Colonic mucosa (tissue), 4 donors: Measurements from ENCODE around the gene IMMP2L. TPM values are rescaled to one million over a fixed set of nuclear protein-coding genes. Genes with fewer than 3 reads are reported as not detected.
"Not testable (repeated sequence)": the region's sequence is repeated elsewhere in the genome, so short reads cannot be mapped to it uniquely, and the experiment has no call there.

ENCODE experiments used
- DNase-seq: peaks from one replicate; pipeline ENCODE4 v3.0.0-alpha.2; 2020
- H3K27ac ChIP-seq: fragments of 200-600 bp; one replicate; pipeline ENCODE4 v1.8.0; 2021
- H3K27me3 ChIP-seq: fragments of 200-600 bp; one replicate; pipeline ENCODE4 v1.8.0; 2021
- H3K36me3 ChIP-seq: fragments of 200-600 bp; one replicate; pipeline ENCODE4 v1.8.0; 2021
- H3K4me1 ChIP-seq: fragments of 200-600 bp; one replicate; pipeline ENCODE4 v1.8.0; 2021; ENCODE audit warnings: mild to moderate bottlenecking
- H3K4me3 ChIP-seq: fragments of 200-600 bp; one replicate; pipeline ENCODE4 v1.8.0; 2021
- H3K9ac ChIP-seq, 2 donors: one replicate each; pipeline ENCODE4 v1.7.0; 2013; ENCODE audit warnings: control low read depth in 2 of 2, low read depth in 2 of 2, low read length in 2 of 2
- H3K9me3 ChIP-seq: fragments of 200-600 bp; one replicate; pipeline ENCODE4 v1.8.0; 2021
- CTCF ChIP-seq: fragments of 200-600 bp; IDR thresholded peaks from one replicate; pipeline ENCODE4 v1.8.0; 2022; ENCODE audit warnings: antibody characterized with exemption, mild to moderate bottlenecking
- intact Hi-C: fragments of 100-400 bp; cut with DNase I; formaldehyde crosslinking; loops from one replicate; pipeline ENCODE4 v1.14.1; 2022
- total RNA-seq, 2 donors: library from RNA; stranded (reverse); fragmentation: NEBNext Ultra II Directional in 1 of 2; extraction: Animal tissue kit (Norgen Biotek cat#: 25700) in 1 of 2; gene quantifications; one replicate each; pipeline ENCODE4 v1.2.1, GENCODE V29; 2021
- donor health status: healthy.
- donor health status: DM: no; HTN: no; CAD: no.
- donor health status: DM: no; HTN: no; CAD: no.

IMMP2L gene
- total RNA-seq, 2 donors from 2014 or later, result 13.4 to 15.4 TPM

- Histone ChIP-seq H3K27ac (no peak overlapping the region), H3K4me3 (no peak overlapping the region), H3K4me1 (no peaks in the 10 kb centered on the region), H3K9me3 (no peaks in the 10 kb centered on the region), H3K36me3 (no peaks in the 10 kb centered on the region), H3K27me3 (no peaks in the 10 kb centered on the region), H3K9ac (no peak overlapping the region)
- intact Hi-C loops, result no loop called here
- no peak for DNase-seq
- TF ChIP-seq CTCF, result no peak
Observed at GRCh38 chr7:110664803-110665202, 897.5 kb downstream of the IMMP2L start.

DNA sequence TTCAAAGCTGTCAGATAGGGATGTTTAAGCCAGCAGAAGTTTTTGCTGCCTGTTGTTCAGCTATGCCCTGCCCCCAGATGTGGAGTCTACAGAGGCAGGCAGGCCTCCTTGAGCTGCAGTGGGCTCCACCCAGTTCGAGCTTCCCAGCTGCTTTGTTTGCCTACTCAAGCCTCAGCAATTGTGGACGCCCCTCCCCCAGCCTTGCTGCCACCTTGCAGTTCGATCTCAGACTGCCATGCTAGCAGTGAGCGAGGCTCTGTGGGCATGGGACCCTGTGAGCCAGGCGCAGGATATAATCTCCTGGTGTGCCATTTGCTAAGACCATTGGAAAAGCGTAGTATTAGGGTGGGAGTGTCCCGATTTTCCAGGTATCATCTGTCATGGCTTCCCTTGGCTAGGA, 901.7 kb downstream of the IMMP2L start:
- H3K36me3 ChIP-seq, intact Hi-C loops, H3K4me1 ChIP-seq, H3K27me3 ChIP-seq, H3K27ac ChIP-seq, H3K4me3 ChIP-seq, H3K9me3 ChIP-seq, DNase-seq, H3K9ac ChIP-seq: not testable (repeated sequence)

- no peak for DNase-seq
- Histone ChIP-seq H3K4me1 (no peaks in the 10 kb centered on the region), H3K4me3 (no peak overlapping the region), H3K27me3 (no peaks in the 10 kb centered on the region), H3K36me3 (no peaks in the 10 kb centered on the region), H3K9me3 (no peaks in the 10 kb centered on the region), H3K9ac (no peak overlapping the region), H3K27ac (no peak overlapping the region)
- TF ChIP-seq CTCF, result no peak
- intact Hi-C loops, result no loop called here
Observed at GRCh38 chr7:110650328-110650727, 912.0 kb downstream of the IMMP2L start.

- Histone ChIP-seq H3K9me3 (no peaks in the 10 kb centered on the region), H3K27ac (no peak overlapping the region), H3K9ac (no peak overlapping the region), H3K36me3 (no peaks in the 10 kb centered on the region), H3K4me1 (no peaks in the 10 kb centered on the region), H3K4me3 (no peak overlapping the region), H3K27me3 (no peaks in the 10 kb centered on the region)
- DNase-seq, result no peak
- TF ChIP-seq CTCF, result no peak
- intact Hi-C loops, result no loop called here
Observed at GRCh38 chr7:110647266-110647665, 915.0 kb downstream of the IMMP2L start.

DNA sequence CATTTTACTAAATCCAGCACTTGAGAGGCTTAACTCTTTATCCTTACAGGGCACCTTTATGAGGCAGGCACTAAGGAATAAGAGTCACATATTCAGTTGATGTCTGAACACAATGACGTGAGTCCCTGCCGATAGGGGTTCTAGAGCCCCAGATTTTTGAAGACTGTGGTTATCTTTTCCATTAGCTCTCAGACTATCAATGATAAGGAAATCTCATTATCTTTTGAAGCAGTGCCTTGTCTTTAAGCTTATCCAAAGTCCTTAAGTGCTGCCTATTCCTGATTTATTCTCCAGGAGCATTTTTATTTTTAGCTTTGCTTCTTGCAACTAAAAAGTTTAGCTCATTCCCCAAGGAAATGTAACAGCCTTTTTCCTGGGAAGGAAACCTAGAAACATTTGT, 915.5 kb downstream of the IMMP2L start:
- Histone ChIP-seq H3K27me3 (no peaks in the 10 kb centered on the region), H3K27ac (no peak overlapping the region), H3K9me3 (no peaks in the 10 kb centered on the region), H3K4me3 (no peak overlapping the region), H3K9ac (no peak overlapping the region), H3K36me3 (no peaks in the 10 kb centered on the region), H3K4me1 (no peaks in the 10 kb centered on the region)
- no peak for DNase-seq
- intact Hi-C loops, result no loop called here
- no peak for TF ChIP-seq CTCF

- H3K9me3 ChIP-seq, result no peaks in the 10 kb centered on the region
- no peak overlapping the region for H3K9ac ChIP-seq
- no peaks in the 10 kb centered on the region for H3K4me1 ChIP-seq
- H3K27me3 ChIP-seq, result no peaks in the 10 kb centered on the region
- H3K36me3 ChIP-seq, result no peaks in the 10 kb centered on the region
- no peak for DNase-seq
- no peak overlapping the region for H3K4me3 ChIP-seq
- H3K27ac ChIP-seq, result no peak overlapping the region
- TF ChIP-seq CTCF, result no peak
- intact Hi-C loops, result no loop called here
Observed at GRCh38 chr7:110645616-110646015, 916.7 kb downstream of the IMMP2L start.
